SK-N-SH treated with all-trans-retinoic acid at 6 μM for 48 hours (cell line): ENCODE measurements around the gene MGST1.

Source experiments
- ATAC-seq: fragments of 200-7000 bp; cut with Tn5 transposase; 3 replicates; pipeline ENCODE4 v1.9.1; 2020; ENCODE audit warnings: mild to moderate bottlenecking, moderate library complexity
- ARNTL ChIP-seq: fragments of 450-650 bp; formaldehyde crosslinking; IDR thresholded peaks from 2 replicates; pipeline ENCODE4 v1.5.0; 2020; ENCODE audit warnings: low read depth, mild to moderate bottlenecking, moderate library complexity, borderline replicate concordance
- BACH2 ChIP-seq: fragments of 250-450 bp; sonication (Bioruptor Pico); IDR thresholded peaks from 2 replicates; pipeline ENCODE4 v1.9.0; 2021; ENCODE audit warnings: mild to moderate bottlenecking, borderline replicate concordance
- CSDC2 ChIP-seq: fragments of 250-450 bp; sonication (Bioruptor Pico); IDR thresholded peaks from 2 replicates; pipeline ENCODE4 v1.5.0; 2020; ENCODE audit warnings: mild to moderate bottlenecking, moderate library complexity
- ESRRG ChIP-seq: fragments of 250-450 bp; sonication (Bioruptor Pico); IDR thresholded peaks from 2 replicates; pipeline ENCODE4 v1.6.1; 2021; ENCODE audit warnings: mild to moderate bottlenecking
- GLIS3 ChIP-seq: fragments of 250-450 bp; sonication (Bioruptor Pico); IDR thresholded peaks from 2 replicates; pipeline ENCODE4 v1.5.0; 2020; ENCODE audit warnings: mild to moderate bottlenecking, moderate library complexity
- ISL1 ChIP-seq: fragments of 250-450 bp; sonication (Bioruptor Pico); IDR thresholded peaks from 2 replicates; pipeline ENCODE4 v2.1.2; 2022; ENCODE audit warnings: mild to moderate bottlenecking, moderate library complexity
- PPARA ChIP-seq: fragments of 250-450 bp; sonication (Bioruptor Pico); IDR thresholded peaks from 2 replicates; pipeline ENCODE4 v1.5.0; 2020; ENCODE audit warnings: mild to moderate bottlenecking, borderline replicate concordance
- RARB ChIP-seq: fragments of 250-450 bp; sonication (Bioruptor Pico); IDR thresholded peaks from 2 replicates; pipeline ENCODE4 v1.8.0; 2021; ENCODE audit warnings: mild to moderate bottlenecking, moderate library complexity
- SNAI2 ChIP-seq: fragments of 250-450 bp; sonication (Bioruptor Pico); IDR thresholded peaks from 2 replicates; pipeline ENCODE4 v1.5.0; 2020; ENCODE audit warnings: mild to moderate bottlenecking, moderate library complexity
- TCF4 ChIP-seq: fragments of 250-450 bp; sonication (Bioruptor Pico); IDR thresholded peaks from 2 replicates; pipeline ENCODE4 v1.8.0; 2021; ENCODE audit warnings: mild to moderate bottlenecking, moderate library complexity, borderline replicate concordance
- ZC3H10 ChIP-seq: fragments of 250-450 bp; sonication (Bioruptor Pico); IDR thresholded peaks from 2 replicates; pipeline ENCODE4 v1.5.1; 2021; ENCODE audit warnings: mild to moderate bottlenecking, moderate library complexity
- ZFP30 ChIP-seq: fragments of 450-650 bp; formaldehyde crosslinking; IDR thresholded peaks from 2 replicates; pipeline ENCODE4 v1.5.0; 2022; ENCODE audit warnings: mild to moderate bottlenecking, moderate library complexity
- ZNF565 ChIP-seq: fragments of 450-650 bp; formaldehyde crosslinking; conservative IDR thresholded peaks from 2 replicates; pipeline ENCODE4 v1.5.0; 2020; ENCODE audit warnings: low read depth, mild to moderate bottlenecking, moderate library complexity
- ZNF70 ChIP-seq: fragments of 450-650 bp; formaldehyde crosslinking; IDR thresholded peaks from 2 replicates; pipeline ENCODE4 v1.5.0; 2020; ENCODE audit warnings: mild to moderate bottlenecking, moderate library complexity
- ZNF8 ChIP-seq: fragments of 450-650 bp; formaldehyde crosslinking; IDR thresholded peaks from 2 replicates; pipeline ENCODE4 v1.5.0; 2020; ENCODE audit warnings: mild to moderate bottlenecking, moderate library complexity
- TF ChIP-seq, protein P1 (sequence below): fragments of 250-450 bp; sonication (Bioruptor Pico); IDR thresholded peaks from 2 replicates; pipeline ENCODE4 v1.5.1; 2020; ENCODE audit warnings: low read depth, mild to moderate bottlenecking, moderate library complexity
- TF ChIP-seq, protein P2 (sequence below): fragments of 250-450 bp; sonication (Bioruptor Pico); IDR thresholded peaks from 2 replicates; pipeline ENCODE4 v1.5.1; 2021; ENCODE audit warnings: mild to moderate bottlenecking, moderate library complexity
- TF ChIP-seq, protein P3 (sequence below): fragments of 250-450 bp; sonication (Bioruptor Pico); IDR thresholded peaks from 2 replicates; pipeline ENCODE4 v1.8.0; 2021; ENCODE audit warnings: low read depth, mild to moderate bottlenecking, moderate library complexity, borderline replicate concordance
- TF ChIP-seq, protein P4 (sequence below): fragments of 250-450 bp; sonication (Bioruptor Pico); IDR thresholded peaks from 2 replicates; pipeline ENCODE4 v1.5.0; 2020; ENCODE audit warnings: mild to moderate bottlenecking, moderate library complexity
- TF ChIP-seq, protein P5 (sequence below): fragments of 250-450 bp; sonication (Bioruptor Pico); IDR thresholded peaks from 2 replicates; pipeline ENCODE4 v1.8.0; 2020; ENCODE audit warnings: mild to moderate bottlenecking, moderate library complexity, borderline replicate concordance

The MGST1 gene

DNA sequence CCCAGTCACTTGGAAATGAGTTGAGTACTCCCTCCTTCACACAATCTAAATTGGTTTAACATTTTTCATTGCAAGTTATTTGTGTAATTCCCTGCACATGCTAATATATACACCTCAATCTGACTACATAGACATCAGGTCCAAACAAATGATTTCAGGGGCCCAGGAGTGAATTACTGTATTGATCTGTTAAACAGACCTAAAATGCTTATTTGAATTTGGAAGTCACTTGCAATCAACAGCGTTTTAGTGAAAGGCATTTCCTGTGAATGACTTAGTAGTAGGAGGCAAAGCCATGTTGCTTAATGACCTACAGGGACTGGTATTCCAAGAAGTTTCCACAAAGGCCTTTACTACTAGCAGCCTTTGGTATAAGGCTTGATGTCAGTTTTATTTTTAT lies 47.3 kb upstream of the MGST1 start:
- ATAC-seq = no peak
- TF ChIP-seq ZNF70 (CRISPR knock-in tag) = no peak
- TF ChIP-seq, protein P1, sequence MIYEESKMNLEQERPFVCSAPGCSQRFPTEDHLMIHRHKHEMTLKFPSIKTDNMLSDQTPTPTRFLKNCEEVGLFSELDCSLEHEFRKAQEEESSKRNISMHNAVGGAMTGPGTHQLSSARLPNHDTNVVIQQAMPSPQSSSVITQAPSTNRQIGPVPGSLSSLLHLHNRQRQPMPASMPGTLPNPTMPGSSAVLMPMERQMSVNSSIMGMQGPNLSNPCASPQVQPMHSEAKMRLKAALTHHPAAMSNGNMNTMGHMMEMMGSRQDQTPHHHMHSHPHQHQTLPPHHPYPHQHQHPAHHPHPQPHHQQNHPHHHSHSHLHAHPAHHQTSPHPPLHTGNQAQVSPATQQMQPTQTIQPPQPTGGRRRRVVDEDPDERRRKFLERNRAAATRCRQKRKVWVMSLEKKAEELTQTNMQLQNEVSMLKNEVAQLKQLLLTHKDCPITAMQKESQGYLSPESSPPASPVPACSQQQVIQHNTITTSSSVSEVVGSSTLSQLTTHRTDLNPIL = no peak
- TF ChIP-seq, all 23 proteins: peak for 0

DNA sequence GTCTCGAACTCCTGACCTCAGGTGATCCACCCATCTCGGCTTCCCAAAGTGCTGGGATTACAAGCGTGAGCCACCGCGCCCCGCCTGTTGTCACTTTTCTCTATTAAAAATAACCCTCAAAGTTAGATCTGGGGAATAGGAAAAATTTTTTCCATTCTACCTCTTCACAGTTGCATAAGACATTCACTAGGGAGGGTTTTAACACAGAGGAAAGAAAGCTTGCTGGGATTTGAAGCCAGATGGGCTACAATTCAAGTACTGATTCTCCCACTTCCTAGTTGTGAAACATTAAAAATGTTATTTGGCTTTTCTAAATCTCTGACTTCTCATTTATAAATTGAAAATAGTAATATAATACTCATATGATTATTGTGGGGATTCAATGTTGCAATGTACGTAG lies 46.7 kb upstream of the MGST1 start:
- TF ChIP-seq, protein P2, sequence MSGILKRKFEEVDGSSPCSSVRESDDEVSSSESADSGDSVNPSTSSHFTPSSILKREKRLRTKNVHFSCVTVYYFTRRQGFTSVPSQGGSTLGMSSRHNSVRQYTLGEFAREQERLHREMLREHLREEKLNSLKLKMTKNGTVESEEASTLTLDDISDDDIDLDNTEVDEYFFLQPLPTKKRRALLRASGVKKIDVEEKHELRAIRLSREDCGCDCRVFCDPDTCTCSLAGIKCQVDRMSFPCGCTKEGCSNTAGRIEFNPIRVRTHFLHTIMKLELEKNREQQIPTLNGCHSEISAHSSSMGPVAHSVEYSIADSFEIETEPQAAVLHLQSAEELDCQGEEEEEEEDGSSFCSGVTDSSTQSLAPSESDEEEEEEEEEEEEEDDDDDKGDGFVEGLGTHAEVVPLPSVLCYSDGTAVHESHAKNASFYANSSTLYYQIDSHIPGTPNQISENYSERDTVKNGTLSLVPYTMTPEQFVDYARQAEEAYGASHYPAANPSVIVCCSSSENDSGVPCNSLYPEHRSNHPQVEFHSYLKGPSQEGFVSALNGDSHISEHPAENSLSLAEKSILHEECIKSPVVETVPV = no peak
- no peak for TF ChIP-seq CSDC2 (CRISPR knock-in tag)
- no peak for TF ChIP-seq ZFP30 (CRISPR knock-in tag)
- TF ChIP-seq RARB (CRISPR knock-in tag) = no peak
- TF ChIP-seq, protein P3, sequence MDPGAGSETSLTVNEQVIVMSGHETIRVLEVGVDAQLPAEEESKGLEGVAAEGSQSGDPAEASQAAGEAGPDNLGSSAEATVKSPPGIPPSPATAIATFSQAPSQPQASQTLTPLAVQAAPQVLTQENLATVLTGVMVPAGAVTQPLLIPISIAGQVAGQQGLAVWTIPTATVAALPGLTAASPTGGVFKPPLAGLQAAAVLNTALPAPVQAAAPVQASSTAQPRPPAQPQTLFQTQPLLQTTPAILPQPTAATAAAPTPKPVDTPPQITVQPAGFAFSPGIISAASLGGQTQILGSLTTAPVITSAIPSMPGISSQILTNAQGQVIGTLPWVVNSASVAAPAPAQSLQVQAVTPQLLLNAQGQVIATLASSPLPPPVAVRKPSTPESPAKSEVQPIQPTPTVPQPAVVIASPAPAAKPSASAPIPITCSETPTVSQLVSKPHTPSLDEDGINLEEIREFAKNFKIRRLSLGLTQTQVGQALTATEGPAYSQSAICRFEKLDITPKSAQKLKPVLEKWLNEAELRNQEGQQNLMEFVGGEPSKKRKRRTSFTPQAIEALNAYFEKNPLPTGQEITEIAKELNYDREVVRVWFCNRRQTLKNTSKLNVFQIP (CRISPR knock-in tag) = no peak
- TF ChIP-seq GLIS3 (CRISPR knock-in tag) = no peak
- TF ChIP-seq, protein P4, sequence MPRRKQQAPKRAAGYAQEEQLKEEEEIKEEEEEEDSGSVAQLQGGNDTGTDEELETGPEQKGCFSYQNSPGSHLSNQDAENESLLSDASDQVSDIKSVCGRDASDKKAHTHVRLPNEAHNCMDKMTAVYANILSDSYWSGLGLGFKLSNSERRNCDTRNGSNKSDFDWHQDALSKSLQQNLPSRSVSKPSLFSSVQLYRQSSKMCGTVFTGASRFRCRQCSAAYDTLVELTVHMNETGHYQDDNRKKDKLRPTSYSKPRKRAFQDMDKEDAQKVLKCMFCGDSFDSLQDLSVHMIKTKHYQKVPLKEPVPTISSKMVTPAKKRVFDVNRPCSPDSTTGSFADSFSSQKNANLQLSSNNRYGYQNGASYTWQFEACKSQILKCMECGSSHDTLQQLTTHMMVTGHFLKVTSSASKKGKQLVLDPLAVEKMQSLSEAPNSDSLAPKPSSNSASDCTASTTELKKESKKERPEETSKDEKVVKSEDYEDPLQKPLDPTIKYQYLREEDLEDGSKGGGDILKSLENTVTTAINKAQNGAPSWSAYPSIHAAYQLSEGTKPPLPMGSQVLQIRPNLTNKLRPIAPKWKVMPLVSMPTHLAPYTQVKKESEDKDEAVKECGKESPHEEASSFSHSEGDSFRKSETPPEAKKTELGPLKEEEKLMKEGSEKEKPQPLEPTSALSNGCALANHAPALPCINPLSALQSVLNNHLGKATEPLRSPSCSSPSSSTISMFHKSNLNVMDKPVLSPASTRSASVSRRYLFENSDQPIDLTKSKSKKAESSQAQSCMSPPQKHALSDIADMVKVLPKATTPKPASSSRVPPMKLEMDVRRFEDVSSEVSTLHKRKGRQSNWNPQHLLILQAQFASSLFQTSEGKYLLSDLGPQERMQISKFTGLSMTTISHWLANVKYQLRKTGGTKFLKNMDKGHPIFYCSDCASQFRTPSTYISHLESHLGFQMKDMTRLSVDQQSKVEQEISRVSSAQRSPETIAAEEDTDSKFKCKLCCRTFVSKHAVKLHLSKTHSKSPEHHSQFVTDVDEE (CRISPR knock-in tag) = no peak
- TF ChIP-seq ZNF565 (CRISPR knock-in tag) = no peak
- TF ChIP-seq TCF4 (CRISPR knock-in tag) = no peak
- TF ChIP-seq, protein P5, sequence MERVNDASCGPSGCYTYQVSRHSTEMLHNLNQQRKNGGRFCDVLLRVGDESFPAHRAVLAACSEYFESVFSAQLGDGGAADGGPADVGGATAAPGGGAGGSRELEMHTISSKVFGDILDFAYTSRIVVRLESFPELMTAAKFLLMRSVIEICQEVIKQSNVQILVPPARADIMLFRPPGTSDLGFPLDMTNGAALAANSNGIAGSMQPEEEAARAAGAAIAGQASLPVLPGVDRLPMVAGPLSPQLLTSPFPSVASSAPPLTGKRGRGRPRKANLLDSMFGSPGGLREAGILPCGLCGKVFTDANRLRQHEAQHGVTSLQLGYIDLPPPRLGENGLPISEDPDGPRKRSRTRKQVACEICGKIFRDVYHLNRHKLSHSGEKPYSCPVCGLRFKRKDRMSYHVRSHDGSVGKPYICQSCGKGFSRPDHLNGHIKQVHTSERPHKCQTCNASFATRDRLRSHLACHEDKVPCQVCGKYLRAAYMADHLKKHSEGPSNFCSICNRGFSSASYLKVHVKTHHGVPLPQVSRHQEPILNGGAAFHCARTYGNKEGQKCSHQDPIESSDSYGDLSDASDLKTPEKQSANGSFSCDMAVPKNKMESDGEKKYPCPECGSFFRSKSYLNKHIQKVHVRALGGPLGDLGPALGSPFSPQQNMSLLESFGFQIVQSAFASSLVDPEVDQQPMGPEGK (CRISPR knock-in tag) = no peak
- no peak for ATAC-seq

DNA sequence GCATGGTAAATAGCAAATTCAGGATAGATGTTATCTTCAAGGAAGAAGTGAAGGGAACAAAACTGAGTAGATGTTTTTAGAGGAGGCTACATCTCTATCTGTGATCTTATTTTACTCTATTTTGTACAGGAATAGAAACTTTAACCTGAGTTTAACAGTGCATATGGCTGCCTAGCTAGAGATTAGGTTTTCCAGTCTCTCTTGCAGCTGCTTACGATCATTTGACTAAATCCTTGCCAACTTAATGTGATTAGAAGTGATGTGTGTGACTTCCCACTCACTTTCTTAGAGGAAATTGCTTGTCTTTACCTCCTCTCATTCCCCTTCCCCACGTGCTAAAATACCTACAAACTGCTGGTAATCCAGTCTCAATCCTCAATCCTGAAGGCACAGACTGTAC lies 43.5 kb upstream of the MGST1 start:
- no peak for ATAC-seq
- TF ChIP-seq ZNF8 (CRISPR knock-in tag) (no peak), ESRRG (CRISPR knock-in tag) (no peak), TCF4 (CRISPR knock-in tag) (no peak), ZC3H10 (CRISPR knock-in tag) (no peak), CSDC2 (CRISPR knock-in tag) (no peak), ISL1 (CRISPR knock-in tag) (no peak), ARNTL (CRISPR knock-in tag) (no peak), ZFP30 (CRISPR knock-in tag) (no peak)
- TF ChIP-seq, protein P2 = no peak

DNA sequence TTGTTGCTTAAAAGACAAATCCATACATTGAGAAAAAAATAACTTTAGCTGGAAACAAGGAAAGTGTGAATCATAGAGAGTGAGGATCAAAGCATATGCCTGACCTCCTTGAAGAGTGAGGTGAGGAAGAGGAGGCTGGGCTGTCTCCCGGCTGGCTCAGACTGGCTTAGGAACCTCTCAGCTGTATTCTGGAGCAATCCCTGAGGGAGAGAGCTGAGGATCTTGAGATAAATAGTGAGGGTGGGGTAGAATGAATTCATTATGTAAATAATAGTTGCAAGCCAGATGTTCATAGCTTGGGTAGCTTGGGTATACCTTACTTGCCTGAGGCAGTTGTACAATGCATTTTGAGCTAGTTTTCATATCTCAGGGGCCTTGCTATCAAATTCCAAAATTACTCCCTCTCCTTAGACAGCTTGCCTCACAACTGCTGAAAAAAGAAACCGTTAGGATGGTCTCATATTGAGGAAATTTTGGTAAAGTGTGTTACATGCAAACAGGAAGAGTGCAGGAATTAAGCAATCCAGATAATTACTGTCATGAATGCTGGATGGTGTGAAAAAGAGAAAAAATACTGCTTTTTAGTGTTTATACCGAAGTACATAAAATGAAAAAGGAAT lies 39.5 kb upstream of the MGST1 start:
- ATAC-seq = no peak
- TF ChIP-seq ZNF70 (CRISPR knock-in tag) (no peak), PPARA (CRISPR knock-in tag) (no peak), RARB (CRISPR knock-in tag) (no peak), SNAI2 (no peak), ZFP30 (CRISPR knock-in tag) (no peak), CSDC2 (CRISPR knock-in tag) (no peak), BACH2 (CRISPR knock-in tag) (no peak)
- TF ChIP-seq, protein P4 (CRISPR knock-in tag) = no peak
- TF ChIP-seq, protein P2 = no peak
